Stimulated activated naive CD8-positive, alpha-beta T cell treated with anti-CD3 and anti-CD28 coated beads, Interleukin-15, amount 100 ng/mL, for 72 hours (primary cell): ENCODE results near the gene PSG6.
"Not testable (repeated sequence)": the region's sequence is repeated elsewhere in the genome, so short reads cannot be mapped to it uniquely, and the experiment has no call there.

Source experiments
- ATAC-seq: fragments of 150-1000 bp; cut with Tn5 transposase; 2 replicates; pipeline ENCODE4 v1.10.0; 2021; ENCODE audit warnings: mild to moderate bottlenecking, moderate library complexity
- DNase-seq, 2 donors: peaks; one replicate each; pipeline ENCODE4 v3.0.0; 2021 to 2022
- H3K27ac Mint-ChIP-seq, 2 donors: one replicate each; pipeline ENCODE4 v1.8.0; 2022; ENCODE audit warnings: mild to moderate bottlenecking in 2 of 2, mixed read lengths in 2 of 2, moderate library complexity in 2 of 2
- H3K27me3 Mint-ChIP-seq: one replicate; pipeline ENCODE4 v1.8.0; 2022; ENCODE audit warnings: mixed read lengths
- H3K4me1 Mint-ChIP-seq: one replicate; pipeline ENCODE4 v1.8.0; 2022; ENCODE audit warnings: mild to moderate bottlenecking, mixed read lengths
- H3K4me3 Mint-ChIP-seq, 2 donors: one replicate each; pipeline ENCODE4 v1.8.0; 2022; ENCODE audit warnings: mild to moderate bottlenecking in 2 of 2, mixed read lengths in 2 of 2, moderate library complexity in 1 of 2
- H3K9me3 Mint-ChIP-seq, 2 donors: one replicate each; pipeline ENCODE4 v1.8.0; 2022; ENCODE audit warnings: mixed read lengths in 2 of 2

PSG6 gene

DNA sequence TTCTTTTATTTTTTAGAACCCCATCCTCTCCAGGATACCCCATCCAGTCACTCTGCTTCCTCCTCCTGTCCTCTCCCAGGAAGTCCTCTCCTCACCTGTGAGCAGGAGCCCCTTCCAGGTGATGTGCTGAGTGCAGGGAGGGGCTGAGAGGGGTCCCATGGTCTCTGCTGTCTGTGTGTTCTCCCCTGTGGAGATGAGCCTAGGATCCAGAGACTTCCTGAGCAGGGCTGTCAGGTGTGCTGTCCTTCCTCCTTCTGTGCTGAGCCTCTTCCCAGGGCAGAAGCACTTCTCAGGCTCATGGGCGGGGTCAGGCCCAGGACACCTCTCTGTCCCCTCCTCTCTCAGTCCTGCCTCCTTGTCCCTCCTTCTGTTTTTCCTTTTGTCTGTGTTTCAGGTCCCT, at the start of gene PSG6:
Gene PSG6 (minus strand): TSS at position 261 of the 400 bp plus-strand sequence. CDS start 102 bp downstream, at position 159.
- H3K9me3 Mint-ChIP-seq, ATAC-seq, DNase-seq, H3K4me1 Mint-ChIP-seq, H3K4me3 Mint-ChIP-seq: not testable (repeated sequence)
- Mint-ChIP-seq H3K27ac (peak within 1 kb of the TSS in 1 of 2 donors; percentile 22), H3K27me3 (peaks cover 14% of the 10 kb centered on the region)

DNA sequence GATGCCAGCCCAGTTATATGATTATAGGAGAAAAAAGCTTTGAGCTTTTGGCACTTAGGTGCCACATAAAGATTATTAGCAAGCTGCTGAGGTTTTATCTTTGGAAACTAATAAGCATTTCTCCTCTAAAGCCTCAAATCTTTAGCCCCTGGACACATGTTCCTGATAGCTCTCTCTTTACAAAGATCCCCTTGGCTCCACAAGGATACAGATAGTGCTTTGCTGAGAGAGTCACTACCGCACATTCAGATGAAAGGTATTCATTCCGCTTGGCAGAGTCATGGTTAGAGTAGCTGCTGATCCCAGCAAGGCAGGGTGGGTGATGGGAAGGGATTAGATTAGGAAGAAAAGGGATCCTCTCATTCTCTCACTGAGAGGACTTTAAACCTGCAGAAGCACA, 47.5 kb upstream of the PSG6 start:
- no peaks in the 10 kb centered on the region for H3K9me3 Mint-ChIP-seq
- H3K4me1 Mint-ChIP-seq, result no peaks in the 10 kb centered on the region
- DNase-seq (no peak), ATAC-seq (no peak)
- H3K27me3 Mint-ChIP-seq, result no peaks in the 10 kb centered on the region
- H3K27ac Mint-ChIP-seq, result no peak overlapping the region
- no peak overlapping the region for H3K4me3 Mint-ChIP-seq

DNA sequence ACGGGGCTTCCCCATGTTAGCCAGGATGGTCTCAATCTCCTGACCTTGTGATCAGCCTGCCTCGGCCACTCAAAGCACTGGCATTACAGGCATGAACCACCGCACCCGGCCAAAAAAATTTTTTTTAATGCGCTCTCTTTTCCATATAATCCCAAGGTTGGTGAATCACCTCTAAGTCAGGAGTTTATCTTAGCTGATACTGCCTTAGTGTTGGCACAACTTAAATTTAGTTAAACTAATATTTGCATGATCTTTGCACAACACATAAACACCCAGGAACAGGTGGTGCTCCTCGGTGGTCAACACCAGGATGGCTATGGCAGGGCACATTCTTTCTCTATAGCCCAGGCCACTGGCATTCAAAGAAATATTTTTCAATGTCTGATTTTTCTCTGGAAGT, 43.4 kb upstream of the PSG6 start:
- Mint-ChIP-seq H3K27ac (no peak overlapping the region), H3K4me1 (no peaks in the 10 kb centered on the region), H3K27me3 (peaks cover 6% of the 10 kb centered on the region), H3K9me3 (no peaks in the 10 kb centered on the region), H3K4me3 (no peak overlapping the region)
- DNase-seq (no peak), ATAC-seq (no peak)

DNA sequence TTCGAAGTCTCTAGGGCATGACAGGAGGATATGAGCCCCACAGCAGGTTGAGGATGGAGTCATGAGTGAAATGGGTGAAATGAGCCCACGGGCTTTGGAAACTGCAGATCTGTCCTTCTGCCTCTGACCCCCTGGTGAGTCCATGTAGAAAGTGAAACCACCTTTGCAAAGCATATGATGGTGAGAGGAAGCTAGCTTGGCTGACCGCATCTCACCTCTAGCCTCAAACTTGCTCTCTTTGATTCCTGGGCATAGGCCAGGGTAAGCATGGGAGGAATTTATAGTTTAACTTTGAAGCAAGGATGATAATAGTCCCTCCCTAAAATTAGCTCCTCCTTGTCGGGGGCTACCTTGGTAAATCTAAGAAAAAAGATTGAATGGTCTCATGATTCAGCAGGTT, 34.4 kb upstream of the PSG6 start:
- H3K9me3 Mint-ChIP-seq, H3K27ac Mint-ChIP-seq, DNase-seq, H3K4me3 Mint-ChIP-seq, H3K4me1 Mint-ChIP-seq, ATAC-seq: not testable (repeated sequence)
- H3K27me3 Mint-ChIP-seq, result peaks cover 19% of the 10 kb centered on the region

DNA sequence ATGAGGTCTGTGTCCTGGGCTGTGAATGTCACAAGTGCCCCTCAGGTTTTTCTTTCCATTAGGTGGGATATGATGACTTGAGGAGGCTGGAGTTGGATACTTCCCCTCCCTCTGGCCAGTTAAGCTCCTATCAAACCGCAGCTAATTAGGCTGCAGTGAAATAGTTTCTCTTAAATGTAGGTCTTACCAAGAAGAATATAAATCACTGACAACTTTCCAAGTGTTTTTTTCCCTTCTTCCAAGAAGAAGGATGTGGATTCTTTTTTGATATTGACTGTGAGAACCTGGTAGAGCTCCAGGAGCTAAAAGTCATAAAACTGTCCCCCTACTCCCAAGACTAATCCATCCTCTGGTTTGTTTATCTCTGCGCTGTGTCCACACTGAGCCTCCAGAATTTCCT, 33.8 kb upstream of the PSG6 start:
- not testable (repeated sequence) for H3K9me3 Mint-ChIP-seq, H3K27ac Mint-ChIP-seq, ATAC-seq, DNase-seq, H3K4me1 Mint-ChIP-seq, H3K4me3 Mint-ChIP-seq
- peaks cover 19% of the 10 kb centered on the region for H3K27me3 Mint-ChIP-seq

DNA sequence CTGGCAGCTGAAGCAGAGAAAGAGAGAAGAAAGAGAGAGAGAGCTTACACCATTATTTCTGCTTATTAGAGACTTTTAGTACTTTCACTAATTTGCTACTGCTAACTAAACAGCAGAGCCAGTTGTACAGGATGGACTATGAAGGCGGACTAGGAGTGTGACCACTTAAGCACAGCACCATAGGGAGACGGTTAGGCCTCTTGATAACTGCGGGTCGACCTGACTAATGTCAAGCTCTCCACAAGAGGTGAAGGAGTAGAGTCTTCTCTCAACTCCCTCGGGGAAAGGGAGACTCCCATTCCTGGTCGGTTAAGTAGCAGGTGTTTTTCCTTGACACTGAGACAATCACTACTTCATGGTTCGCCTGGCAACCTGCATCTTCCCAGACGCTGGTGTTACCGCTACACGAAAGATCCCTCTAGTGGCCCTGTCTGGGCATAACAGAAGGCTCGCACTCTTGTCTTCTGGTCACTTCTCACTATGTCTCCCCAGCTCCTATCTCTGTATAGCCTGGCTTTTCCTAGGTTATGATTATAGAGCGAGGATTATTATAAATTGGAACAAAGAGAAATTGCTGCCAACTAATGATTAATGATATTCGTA, 24.6 kb upstream of the PSG6 start:
- no peak for ATAC-seq
- DNase-seq, result no peak
- Mint-ChIP-seq H3K27ac (no peak overlapping the region), H3K4me3 (no peak overlapping the region), H3K9me3 (no peaks in the 10 kb centered on the region), H3K4me1 (no peaks in the 10 kb centered on the region), H3K27me3 (peaks cover 41% of the 10 kb centered on the region)

DNA sequence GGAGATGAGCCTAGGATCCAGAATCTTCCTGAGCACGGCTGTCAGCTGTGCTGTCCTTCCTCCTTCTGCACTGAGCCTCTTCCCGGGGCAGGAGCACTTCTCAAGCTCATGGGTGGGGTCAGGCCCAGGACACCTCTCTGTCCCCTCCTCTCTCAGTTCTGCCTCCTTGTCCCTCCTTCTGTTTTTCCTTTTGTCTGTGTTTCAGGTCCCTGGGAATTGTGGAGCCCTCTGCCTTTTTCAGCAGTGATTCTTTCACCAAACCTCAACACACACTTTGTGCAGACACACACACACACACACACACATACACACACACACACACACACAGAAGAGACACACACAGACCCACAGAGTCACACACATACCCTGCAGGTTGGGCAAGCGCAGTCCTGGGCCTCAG, 19.4 kb upstream of the PSG6 start, which contains the start of gene PSG7:
Gene PSG7 (minus strand): TSS at position 101 of the 400 bp plus-strand sequence. CDS start 131 bp downstream, outside the sequence.
- H3K9me3 Mint-ChIP-seq, ATAC-seq, DNase-seq, H3K4me3 Mint-ChIP-seq, H3K4me1 Mint-ChIP-seq: not testable (repeated sequence)
- Mint-ChIP-seq H3K27me3 (peaks cover 43% of the 10 kb centered on the region), H3K27ac (peak within 1 kb of the TSS; percentile 27 to 67)

DNA sequence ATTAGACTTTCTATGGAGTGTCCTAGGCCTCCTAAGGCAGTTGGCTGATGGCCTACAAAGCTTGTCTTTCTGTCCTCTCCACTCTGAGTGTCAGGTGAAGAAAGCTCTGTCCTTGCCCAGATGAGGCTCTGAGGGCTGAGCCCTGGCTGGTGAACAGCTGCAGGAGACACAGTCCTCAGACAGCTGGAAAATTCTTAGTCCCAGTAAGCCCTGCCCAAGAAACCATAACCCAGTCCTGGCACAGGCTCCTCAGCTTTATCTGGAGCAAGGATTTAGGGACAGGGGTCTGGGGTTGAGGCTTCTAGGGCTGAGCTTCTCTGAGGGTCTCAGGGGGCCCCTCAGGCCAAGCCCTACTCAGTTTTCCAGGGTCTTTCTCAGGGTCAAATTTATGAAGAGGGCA, 17.0 kb upstream of the PSG6 start:
- H3K9me3 Mint-ChIP-seq, H3K4me1 Mint-ChIP-seq, H3K27ac Mint-ChIP-seq, DNase-seq, ATAC-seq, H3K4me3 Mint-ChIP-seq: not testable (repeated sequence)
- H3K27me3 Mint-ChIP-seq, result peaks cover 34% of the 10 kb centered on the region

DNA sequence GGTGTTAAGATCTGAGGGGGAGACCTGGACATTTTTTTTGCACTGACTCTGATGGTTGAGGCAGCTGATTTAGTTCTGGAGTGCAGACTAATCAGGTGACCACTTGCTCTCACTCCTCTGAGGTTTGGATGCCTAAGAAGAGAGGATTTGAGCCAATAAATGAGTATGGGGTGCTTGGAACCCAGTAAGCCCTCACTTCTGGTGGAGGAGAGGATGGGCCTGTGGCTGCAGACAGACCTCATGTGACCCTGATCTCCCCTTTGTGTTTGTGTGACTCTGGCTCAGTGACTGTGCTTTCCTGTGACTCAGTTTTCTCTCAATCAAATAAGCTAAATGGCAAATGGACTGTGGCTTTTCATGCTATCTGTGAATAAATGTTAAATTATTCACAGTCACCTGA, 16.5 kb upstream of the PSG6 start:
- not testable (repeated sequence) for ATAC-seq, H3K4me1 Mint-ChIP-seq, H3K4me3 Mint-ChIP-seq, H3K9me3 Mint-ChIP-seq, DNase-seq, H3K27ac Mint-ChIP-seq
- H3K27me3 Mint-ChIP-seq, result peaks cover 34% of the 10 kb centered on the region

DNA sequence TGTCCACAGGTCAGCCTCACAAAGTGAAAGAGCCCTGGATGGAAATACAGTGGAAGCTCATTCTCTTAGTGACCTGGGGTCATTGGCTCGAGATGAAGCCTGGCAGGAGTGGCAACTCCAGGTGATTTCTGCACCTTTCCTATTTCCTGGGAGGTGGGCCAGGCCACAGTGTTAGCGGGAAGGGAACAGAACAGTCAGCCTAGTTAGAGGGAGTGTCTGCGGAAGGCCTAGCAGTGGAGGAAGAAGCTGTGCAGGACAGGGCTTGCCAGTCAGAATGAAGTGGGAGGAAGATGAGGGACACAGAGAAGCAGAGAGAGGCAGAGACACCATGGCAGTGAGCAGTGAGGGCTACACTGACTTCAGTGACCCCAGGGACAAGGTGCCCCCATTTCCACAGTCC, 15.7 kb upstream of the PSG6 start:
- peaks cover 34% of the 10 kb centered on the region for H3K27me3 Mint-ChIP-seq
- H3K27ac Mint-ChIP-seq, ATAC-seq, DNase-seq, H3K4me3 Mint-ChIP-seq, H3K9me3 Mint-ChIP-seq, H3K4me1 Mint-ChIP-seq: not testable (repeated sequence)

DNA sequence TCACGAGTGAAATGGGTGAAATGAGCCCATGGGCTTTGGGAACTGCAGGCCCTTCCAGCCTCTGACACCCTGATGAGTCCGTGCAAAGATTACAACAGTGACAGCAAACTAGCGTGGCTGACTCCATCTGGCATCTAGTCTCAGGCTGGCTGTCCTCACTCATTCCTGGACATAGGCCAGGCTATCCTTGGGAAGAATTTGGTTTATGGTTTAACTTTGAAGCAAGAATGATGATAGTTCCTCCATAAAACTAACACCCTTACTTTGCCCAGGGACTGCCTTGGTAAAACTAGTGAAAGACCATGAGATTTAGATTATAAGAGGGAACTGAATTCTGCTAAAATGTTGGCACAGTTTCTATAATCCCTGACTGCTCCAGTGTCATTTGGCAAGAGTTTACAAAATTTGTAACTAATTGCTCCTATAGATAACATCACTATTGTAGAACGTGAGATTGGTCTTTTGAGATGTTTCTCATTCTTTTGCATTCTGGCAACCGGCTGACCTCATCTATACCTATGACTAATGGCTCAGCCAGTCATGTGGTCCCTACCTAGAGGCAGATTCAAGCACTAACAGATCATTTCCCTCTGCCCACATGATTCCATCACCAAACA, 14.9 kb upstream of the PSG6 start:
- H3K27ac Mint-ChIP-seq, H3K4me1 Mint-ChIP-seq, H3K9me3 Mint-ChIP-seq, H3K4me3 Mint-ChIP-seq, DNase-seq, ATAC-seq: not testable (repeated sequence)
- peaks cover 27% of the 10 kb centered on the region for H3K27me3 Mint-ChIP-seq

DNA sequence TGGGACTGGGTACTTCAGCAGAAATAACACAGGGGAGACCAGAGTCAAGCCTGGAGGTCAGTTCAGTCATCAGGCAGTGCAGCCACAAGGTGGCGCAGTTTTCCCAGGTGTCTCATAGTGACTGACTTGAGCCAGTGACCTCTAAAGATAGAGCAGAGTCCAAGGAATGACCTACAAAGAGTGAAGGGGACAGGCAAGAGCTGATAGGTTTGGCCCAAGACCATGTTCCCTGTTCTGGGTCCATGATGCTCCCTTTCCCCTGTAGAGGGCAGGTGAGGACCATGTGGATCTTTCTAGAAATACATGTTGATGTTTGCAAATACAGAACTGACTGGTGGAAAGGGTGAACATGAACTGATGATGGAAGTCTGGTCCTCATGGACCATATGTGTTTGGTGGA, 12.5 kb upstream of the PSG6 start:
- not testable (repeated sequence) for ATAC-seq

DNA sequence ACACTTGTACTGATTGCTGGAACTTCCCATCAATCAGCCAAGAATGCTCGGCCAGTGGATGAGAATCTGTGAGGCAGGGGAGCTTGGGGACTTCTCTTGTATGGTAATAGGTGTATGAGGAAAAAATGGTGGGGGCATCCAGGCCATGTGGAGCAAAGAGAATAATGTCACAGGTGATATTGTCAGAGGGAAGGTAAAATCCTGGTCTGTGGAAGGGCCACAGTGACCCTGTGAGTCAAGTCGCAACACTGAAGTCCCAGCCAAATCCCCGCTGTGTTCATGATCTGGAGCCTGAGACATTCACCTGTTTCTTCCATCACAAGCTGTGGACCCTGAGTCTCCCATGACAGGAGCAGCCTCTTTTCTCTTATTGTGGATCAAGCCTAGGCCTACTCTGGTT, 11.2 kb upstream of the PSG6 start:
- Mint-ChIP-seq H3K4me1 (no peaks in the 10 kb centered on the region), H3K9me3 (no peaks in the 10 kb centered on the region), H3K27me3 (peaks cover 22% of the 10 kb centered on the region), H3K27ac (no peak overlapping the region), H3K4me3 (no peak overlapping the region)
- DNase-seq (no peak), ATAC-seq (no peak)

More for the DNA sequence above, 12.5 kb upstream of the PSG6 start:
- DNase-seq, H3K4me3 Mint-ChIP-seq, H3K4me1 Mint-ChIP-seq, H3K9me3 Mint-ChIP-seq, H3K27ac Mint-ChIP-seq: not testable (repeated sequence)
- peaks cover 22% of the 10 kb centered on the region for H3K27me3 Mint-ChIP-seq

DNA sequence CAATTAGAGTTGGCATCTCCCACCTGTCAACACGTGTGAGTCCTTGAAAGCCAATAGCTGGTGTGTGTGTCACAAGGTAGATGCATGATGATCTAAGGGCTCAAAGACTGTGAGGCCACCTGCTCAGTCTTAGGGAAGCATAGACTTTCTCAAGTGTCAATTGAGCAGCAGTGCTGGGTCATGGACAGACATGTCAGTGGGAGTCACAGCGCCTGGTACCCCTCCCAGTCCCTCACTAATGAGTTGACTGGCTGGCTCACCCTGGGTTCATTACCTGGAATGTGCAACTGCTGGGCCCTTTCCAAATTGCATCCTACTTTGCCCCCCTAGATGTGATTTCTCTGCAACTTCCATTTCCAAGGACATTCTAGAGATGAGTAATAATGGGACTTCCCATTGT, 9.1 kb upstream of the PSG6 start:
- Mint-ChIP-seq H3K4me3 (no peak overlapping the region), H3K27me3 (peaks cover 22% of the 10 kb centered on the region), H3K9me3 (no peaks in the 10 kb centered on the region), H3K4me1 (no peaks in the 10 kb centered on the region), H3K27ac (no peak overlapping the region)
- ATAC-seq (no peak), DNase-seq (no peak)

DNA sequence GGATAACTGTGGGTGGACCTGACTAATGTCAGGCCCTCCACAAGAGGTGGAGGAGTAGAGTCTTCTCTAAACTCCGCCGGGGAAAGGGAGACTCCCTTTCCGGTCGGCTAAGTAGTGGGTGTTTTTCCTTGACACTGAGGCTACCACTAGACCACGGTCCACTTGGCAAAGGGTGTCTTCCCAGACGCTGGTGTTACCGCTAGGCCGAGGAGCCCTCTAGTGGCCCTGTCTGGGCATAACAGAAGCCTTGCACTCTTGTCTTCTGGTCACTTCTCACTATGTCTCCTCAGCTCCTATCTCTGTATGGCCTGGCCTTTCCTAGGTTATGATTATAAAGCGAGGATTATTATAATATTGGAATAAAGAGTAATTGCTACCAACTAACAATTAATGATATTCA, 5.4 kb upstream of the PSG6 start:
- not testable (repeated sequence) for H3K4me1 Mint-ChIP-seq, H3K27ac Mint-ChIP-seq, ATAC-seq, H3K4me3 Mint-ChIP-seq, H3K9me3 Mint-ChIP-seq
- DNase-seq, result peak; percentile 17 to 27
- peaks cover 26% of the 10 kb centered on the region for H3K27me3 Mint-ChIP-seq

DNA sequence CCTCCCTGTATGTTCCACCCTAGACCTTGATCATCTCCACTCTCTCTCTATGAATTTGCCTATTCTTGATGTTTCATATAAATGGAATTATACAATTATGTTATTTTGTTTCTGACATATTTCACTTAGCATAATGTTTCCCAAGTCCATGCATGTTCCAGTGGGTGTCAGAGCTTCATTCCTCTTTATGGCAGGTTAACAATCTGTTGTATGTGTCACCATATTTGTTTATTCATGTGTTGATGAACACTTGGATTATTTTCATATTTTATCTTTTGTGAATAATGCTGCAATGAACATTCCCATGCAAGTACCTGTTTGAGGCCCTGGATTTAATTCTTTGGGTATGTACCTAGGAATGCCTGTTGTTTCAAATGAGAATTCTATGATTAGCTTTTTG, 3.3 kb upstream of the PSG6 start:
- not testable (repeated sequence) for H3K4me1 Mint-ChIP-seq, H3K9me3 Mint-ChIP-seq, DNase-seq, H3K4me3 Mint-ChIP-seq, H3K27ac Mint-ChIP-seq, ATAC-seq
- peaks cover 14% of the 10 kb centered on the region for H3K27me3 Mint-ChIP-seq

DNA sequence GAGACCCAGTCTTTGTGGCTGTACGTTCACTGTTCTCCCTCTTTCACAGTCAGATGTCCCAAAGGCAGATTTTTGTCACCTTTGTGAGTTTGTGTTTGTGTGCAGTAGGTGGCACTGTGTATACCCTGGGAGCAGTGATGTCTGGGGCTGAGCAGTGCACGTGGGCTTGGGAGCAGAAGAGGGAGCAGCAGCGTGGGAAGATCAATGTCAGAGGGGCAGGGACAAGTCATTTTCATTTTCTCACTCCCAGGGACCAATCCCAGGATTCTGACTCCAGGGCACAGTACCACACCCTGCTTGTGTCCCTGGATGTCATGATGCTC, 2.0 kb upstream of the PSG6 start:
- ATAC-seq, result no peak
- Mint-ChIP-seq H3K4me3 (no peak overlapping the region), H3K27ac (no peak overlapping the region), H3K9me3 (no peaks in the 10 kb centered on the region), H3K27me3 (peaks cover 14% of the 10 kb centered on the region), H3K4me1 (no peaks in the 10 kb centered on the region)
- DNase-seq, result no peak
